ENCODE results near the gene RIMBP2.

DNA sequence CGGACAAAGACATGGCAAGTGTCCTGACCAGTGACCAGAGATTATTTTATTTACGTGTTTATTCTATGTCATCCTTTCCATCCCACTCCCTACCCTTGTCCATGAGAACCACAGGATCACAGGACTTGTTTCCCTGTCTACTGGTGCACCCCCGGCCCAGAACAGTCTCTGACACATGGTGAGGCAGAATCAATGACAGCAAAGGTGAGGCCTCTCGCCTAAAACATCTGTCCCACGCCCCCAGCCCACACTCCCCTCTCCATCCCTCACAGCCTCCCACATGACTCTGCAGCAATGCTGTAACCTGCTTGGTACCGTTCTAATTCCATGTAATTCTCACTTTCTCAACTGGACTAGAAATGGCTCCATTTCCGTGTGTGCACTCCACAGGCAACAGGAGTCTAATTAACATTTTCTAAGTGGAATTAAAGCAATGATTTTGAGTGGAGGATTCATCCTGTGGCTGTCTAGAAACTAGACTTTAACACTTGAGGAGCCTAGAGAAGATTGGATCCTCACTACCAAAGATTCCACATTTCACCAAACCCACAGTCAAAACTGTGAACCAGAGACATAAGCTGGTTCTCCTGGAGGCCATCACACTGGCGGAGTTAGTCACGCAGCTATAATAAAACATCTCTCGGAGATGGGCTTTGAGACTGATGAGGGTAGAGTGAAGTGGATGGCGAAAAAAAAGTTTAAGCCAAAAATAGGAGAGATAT lies 228.3 kb downstream of the RIMBP2 start:
- TF ChIP-seq, protein P1, sequence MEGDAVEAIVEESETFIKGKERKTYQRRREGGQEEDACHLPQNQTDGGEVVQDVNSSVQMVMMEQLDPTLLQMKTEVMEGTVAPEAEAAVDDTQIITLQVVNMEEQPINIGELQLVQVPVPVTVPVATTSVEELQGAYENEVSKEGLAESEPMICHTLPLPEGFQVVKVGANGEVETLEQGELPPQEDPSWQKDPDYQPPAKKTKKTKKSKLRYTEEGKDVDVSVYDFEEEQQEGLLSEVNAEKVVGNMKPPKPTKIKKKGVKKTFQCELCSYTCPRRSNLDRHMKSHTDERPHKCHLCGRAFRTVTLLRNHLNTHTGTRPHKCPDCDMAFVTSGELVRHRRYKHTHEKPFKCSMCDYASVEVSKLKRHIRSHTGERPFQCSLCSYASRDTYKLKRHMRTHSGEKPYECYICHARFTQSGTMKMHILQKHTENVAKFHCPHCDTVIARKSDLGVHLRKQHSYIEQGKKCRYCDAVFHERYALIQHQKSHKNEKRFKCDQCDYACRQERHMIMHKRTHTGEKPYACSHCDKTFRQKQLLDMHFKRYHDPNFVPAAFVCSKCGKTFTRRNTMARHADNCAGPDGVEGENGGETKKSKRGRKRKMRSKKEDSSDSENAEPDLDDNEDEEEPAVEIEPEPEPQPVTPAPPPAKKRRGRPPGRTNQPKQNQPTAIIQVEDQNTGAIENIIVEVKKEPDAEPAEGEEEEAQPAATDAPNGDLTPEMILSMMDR (IDR thresholded peaks at IDR 0.05; ENCODE audit: low read length), result no peak
- TF ChIP-seq EZH2phosphoT487 (IDR thresholded peaks at IDR 0.05; ENCODE audit: low read length) (no peak), EZH2 (optimal IDR thresholded peaks at IDR 0.05; ENCODE audit: low read depth, low read length) (no peak)
